Mesothelial cell of epicardium (in vitro differentiated cells): ENCODE data around the gene IMPG2. TPM values are rescaled to one million over a fixed set of nuclear protein-coding genes. Genes with fewer than 3 reads are reported as not detected.
A peak's percentile ranks its signal among the peaks of the same experiment; 100 is the strongest.

Experiments used
- DNase-seq, 2 experiments: peaks; one replicate each; pipeline ENCODE4 v3.0.0; 2021; ENCODE audit warnings: low spot score in 2 of 2; ENCODE audit not compliant: unreplicated experiment in 2 of 2
- H3K27ac Mint-ChIP-seq: 2 replicates; pipeline ENCODE4 v1.8.0; 2021; ENCODE audit warnings: mixed read lengths
- H3K27me3 Mint-ChIP-seq: 2 replicates; pipeline ENCODE4 v1.8.0; 2021; ENCODE audit warnings: low read depth, mixed read lengths
- H3K36me3 Mint-ChIP-seq: 2 replicates; pipeline ENCODE4 v1.8.0; 2021; ENCODE audit warnings: mixed read lengths
- H3K4me1 Mint-ChIP-seq: 2 replicates; pipeline ENCODE4 v1.8.0; 2021; ENCODE audit warnings: mixed read lengths
- H3K4me3 Mint-ChIP-seq: 2 replicates; pipeline ENCODE4 v1.8.0; 2021; ENCODE audit warnings: mild to moderate bottlenecking, moderate library complexity, mixed read lengths
- H3K9me3 Mint-ChIP-seq: 2 replicates; pipeline ENCODE4 v1.8.0; 2021; ENCODE audit warnings: mixed read lengths
- CTCF ChIP-seq: fragments of 200-600 bp; sonication (generic); IDR thresholded peaks from one replicate; pipeline ENCODE4 v1.5.0; 2021; ENCODE audit warnings: antibody characterized with exemption; ENCODE audit not compliant: unreplicated experiment
- total RNA-seq: library from RNA; stranded (reverse); gene quantifications from 3 replicates; pipeline ENCODE4 v1.2.1, GENCODE V29; 2021

Gene IMPG2
- total RNA-seq, 1 donor from 2014 or later: 0.69 TPM

- TF ChIP-seq CTCF: no peak
- Mint-ChIP-seq H3K27ac (no peak overlapping the region), H3K4me3 (no peak overlapping the region), H3K9me3 (peaks cover 7% of the 10 kb centered on the region), H3K36me3 (peaks cover 6% of the 10 kb centered on the region), H3K27me3 (no peaks in the 10 kb centered on the region), H3K4me1 (peaks cover 11% of the 10 kb centered on the region)
- no peak for DNase-seq
Observed at GRCh38 chr3:101259485-101260341, 60.7 kb downstream of the IMPG2 start.

GRCh38 chr3:101256511-101256910, 63.9 kb downstream of the IMPG2 start:
- Mint-ChIP-seq H3K9me3 (no peaks in the 10 kb centered on the region), H3K27me3 (no peaks in the 10 kb centered on the region), H3K4me1 (peaks cover 25% of the 10 kb centered on the region), H3K27ac (no peak overlapping the region), H3K36me3 (no peaks in the 10 kb centered on the region), H3K4me3 (no peak overlapping the region)
- no peak for TF ChIP-seq CTCF
- no peak for DNase-seq

- Mint-ChIP-seq H3K4me3 (no peak overlapping the region), H3K4me1 (peaks cover 27% of the 10 kb centered on the region), H3K36me3 (no peaks in the 10 kb centered on the region), H3K9me3 (no peaks in the 10 kb centered on the region), H3K27ac (no peak overlapping the region), H3K27me3 (no peaks in the 10 kb centered on the region)
- no peak for TF ChIP-seq CTCF
- no peak for DNase-seq
Observed at GRCh38 chr3:101255441-101255840, 64.9 kb downstream of the IMPG2 start.

GRCh38 chr3:101253396-101253795, 67.0 kb downstream of the IMPG2 start:
- Mint-ChIP-seq H3K9me3 (no peaks in the 10 kb centered on the region), H3K27ac (no peak overlapping the region), H3K36me3 (no peaks in the 10 kb centered on the region), H3K4me3 (no peak overlapping the region), H3K27me3 (no peaks in the 10 kb centered on the region), H3K4me1 (peaks cover 19% of the 10 kb centered on the region)
- TF ChIP-seq CTCF: no peak
- DNase-seq: no peak

GRCh38 chr3:101252945-101253344, 67.4 kb downstream of the IMPG2 start:
- H3K27ac Mint-ChIP-seq: peak overlapping the region; percentile 28
- DNase-seq: no peak
- no peaks in the 10 kb centered on the region for H3K27me3 Mint-ChIP-seq
- no peaks in the 10 kb centered on the region for H3K36me3 Mint-ChIP-seq
- no peak for TF ChIP-seq CTCF
- H3K4me1 Mint-ChIP-seq: peaks cover 18% of the 10 kb centered on the region
- H3K9me3 Mint-ChIP-seq: no peaks in the 10 kb centered on the region
- H3K4me3 Mint-ChIP-seq: no peak overlapping the region
